Measurements from ENCODE around the gene MAN2B1.
"Not testable (repeated sequence)": the region's sequence is repeated elsewhere in the genome, so short reads cannot be mapped to it uniquely, and the experiment has no call there.

Gene MAN2B1

GRCh38 chr19:12666265-12667048 is at the start of gene MAN2B1, which contains the start of gene WDR83:
TSS of gene MAN2B1 (minus strand) at chr19:12666742. CDS start at chr19:12666701, 41 bp downstream.
TSS of gene WDR83 (plus strand) at chr19:12666807. CDS start at chr19:12669791, 2,984 bp downstream.
- peak in 49 of 51 donors; percentile 20 to 82 (median 55) for DNase-seq

- no peak for DNase-seq
Measured at GRCh38 chr19:12715929-12716328, 49.4 kb upstream of the MAN2B1 start.

- no peak for DNase-seq
Measured at GRCh38 chr19:12715102-12715501, 48.6 kb upstream of the MAN2B1 start.

DNA sequence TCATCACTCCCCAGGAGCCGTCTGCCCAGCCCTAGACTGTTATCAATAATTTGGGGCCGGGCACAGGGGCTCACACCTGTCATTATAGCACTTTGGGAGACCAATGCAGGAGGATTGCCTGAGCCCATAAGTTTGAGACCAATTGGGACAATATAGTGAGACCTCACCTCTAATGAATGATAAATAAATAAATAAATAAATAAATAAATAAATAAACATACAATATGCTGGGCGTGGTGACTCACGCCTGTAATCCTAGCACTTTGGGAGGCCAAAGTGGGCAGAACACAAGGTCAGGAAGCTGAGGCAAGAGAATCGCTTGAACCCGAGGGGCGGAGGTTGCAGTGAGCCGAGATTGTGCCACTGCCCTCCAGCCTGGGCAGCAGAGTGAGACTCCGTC is 46.8 kb upstream of the MAN2B1 start:
- not testable (repeated sequence) for DNase-seq

DNA sequence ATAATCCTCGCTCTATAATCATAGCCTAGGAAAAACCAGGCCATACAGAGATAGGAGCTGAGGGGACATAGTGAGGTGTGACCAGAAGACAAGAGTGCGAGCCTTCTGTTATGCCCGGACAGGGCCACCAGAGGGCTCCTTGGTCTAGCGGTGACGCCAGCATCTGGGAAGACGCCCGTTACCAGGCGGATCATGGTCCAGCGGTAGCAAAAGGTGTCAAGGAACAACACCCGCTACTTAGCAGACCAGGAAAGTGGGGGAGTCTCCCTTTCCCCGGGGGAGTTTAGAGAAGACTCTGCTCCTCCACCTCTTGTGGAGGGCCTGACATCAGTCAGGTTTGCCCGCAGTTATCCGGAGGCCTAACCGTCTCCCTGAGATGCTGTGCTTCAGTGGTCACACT is 45.5 kb upstream of the MAN2B1 start:
- DNase-seq: peak in 1 of 51 donors; percentile 53

DNA sequence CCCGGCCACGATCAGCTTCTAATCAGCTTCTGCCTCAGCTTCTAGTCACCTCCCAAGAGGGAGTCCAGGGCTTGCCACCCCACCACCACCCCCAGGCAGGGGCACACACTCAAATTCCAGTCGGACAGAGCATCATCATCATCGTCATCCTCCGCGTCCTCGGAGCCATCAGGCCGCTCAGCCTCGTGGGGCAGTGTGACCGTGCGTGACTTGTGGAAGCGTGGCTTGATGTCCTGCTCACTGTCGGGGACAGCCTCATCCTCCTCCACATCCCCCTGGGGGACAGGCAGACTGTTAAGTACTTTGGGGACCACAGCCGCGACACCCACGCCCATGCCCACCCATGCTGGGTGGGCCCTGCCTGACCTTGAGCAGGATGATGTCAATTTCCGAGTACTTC is 44.6 kb upstream of the MAN2B1 start:
- no peak for DNase-seq

DNA sequence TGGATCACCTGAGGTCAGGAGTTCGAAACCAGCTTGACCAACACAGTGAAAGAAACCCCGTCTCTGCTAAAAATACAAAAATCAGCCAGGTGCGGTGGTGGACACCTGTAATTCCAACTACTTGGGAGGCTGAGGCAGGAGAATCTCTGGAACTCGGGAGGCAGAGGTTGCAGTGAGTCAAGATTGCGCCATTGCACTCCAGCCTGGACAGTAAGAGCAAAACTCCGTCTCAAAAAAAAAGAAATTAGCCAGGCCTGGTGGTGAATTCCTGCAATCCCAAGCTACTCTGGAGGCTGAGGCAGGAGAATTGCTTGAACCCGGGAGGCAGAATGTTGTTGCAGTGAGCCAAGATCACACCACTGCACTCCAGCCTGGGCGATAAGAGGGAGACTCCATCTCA is 42.1 kb upstream of the MAN2B1 start:
- no peak for DNase-seq

DNA sequence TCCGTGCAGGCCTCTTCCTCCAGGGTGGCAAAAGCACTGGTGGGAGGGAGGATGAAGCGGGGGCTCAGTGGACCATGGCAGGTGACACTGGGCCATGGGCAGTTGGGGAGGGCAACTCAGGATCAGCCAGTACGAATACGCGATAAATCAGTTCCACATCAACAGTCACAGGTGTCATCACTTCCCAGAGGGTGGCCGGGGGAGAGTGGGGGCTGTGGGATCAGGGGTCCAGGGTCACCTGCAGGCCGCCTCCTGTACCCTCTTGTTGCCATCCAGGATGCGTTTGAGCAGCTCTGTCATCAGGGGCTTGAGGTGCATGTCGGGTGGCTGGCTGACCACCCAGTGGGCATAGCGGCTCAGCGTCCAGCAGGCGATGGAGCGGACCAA is 39.8 kb upstream of the MAN2B1 start:
- no peak for DNase-seq

- DNase-seq: no peak
Measured at GRCh38 chr19:12705654-12706331, 39.3 kb upstream of the MAN2B1 start.

DNA sequence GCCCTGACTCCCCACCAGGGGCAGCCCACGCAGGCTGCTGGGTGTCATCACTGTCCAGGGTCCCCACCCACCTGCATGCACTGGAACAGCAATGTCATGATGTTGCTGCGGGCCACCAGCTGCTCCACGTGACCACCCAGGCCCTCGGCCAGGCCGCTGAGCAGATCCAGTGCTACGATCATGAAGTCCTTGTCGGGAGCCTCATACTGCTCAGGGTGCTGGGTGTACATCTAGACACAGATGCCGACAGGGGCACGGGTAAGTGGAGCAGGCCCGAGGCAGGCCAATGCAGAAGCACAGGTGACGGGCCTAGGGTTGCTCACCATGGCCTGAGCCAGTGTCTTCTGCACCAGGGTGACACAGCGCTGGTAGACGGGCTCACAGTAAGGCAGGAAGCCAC is 38.6 kb upstream of the MAN2B1 start:
- DNase-seq: no peak

DNA sequence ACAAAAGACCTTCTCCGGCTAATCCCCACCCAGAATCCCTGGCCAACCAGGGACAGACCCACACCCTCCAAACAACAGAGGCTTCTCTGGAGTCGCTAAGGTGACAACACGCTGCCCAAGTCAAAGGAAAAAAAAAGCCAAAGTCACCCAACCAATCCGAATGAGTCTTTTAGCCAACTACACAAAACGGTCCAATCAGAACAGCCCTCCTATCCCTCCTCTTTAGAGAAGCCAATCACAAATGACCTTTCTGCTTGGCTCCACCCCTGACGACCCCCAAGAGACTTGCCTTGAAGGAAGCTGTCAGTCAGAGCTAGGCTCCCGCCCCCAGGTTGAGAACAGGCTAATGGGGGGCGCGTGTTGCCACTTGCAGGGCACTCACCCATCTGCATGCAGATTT is 36.5 kb upstream of the MAN2B1 start:
- peak in 2 of 51 donors; percentile 1 to 5 for DNase-seq

DNA sequence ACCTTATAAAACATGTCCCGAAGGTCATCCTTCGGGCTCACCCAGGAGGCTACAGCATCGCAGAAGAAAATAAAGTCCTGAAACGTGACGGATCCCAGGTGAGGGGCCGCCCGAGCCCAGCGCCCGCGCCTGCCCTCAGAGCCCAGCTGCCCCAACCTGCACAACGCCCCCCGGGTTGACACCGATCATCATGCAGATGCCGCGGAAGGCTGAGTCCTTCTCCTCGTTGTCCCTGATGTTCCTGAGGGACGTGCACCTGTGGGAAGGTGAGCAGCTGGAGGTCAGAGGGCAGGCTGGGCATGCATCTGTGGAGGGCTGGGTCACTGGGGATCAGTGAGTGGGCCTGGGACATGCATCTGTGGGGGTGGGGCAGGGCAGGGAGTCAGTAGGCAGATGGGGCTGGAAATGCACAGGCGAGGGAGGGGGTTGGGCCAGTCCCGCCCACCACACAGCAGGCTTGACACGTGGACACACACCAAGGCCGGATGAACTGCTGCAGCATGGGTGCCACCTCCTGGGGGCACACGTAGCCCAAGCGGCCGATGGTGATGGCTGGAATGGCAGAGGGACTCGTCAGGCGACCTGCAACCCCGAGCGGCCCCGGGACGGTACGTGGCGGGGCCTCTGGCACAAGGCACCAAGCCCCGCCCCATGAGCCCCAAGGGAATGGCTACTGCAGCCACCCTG is 35.2 kb upstream of the MAN2B1 start:
- no peak for DNase-seq

DNA sequence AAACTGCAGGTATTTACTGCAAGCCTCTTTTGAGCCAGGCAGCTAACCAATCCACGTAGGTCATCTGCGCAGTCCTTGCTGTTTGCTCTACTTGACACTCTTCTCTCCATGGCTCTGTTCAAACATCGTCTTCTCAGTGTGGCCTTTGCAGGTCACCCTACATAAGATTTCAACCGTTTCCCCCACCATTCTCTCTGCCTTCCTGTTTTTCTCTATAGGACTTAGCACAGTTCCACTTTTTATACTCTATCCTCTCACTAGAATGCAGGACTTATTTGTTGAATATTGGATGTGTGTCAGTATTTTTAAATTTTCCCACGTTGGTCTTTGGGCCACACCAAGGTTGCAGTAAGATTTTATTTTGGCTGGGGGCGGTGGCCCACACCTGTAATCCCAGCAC is 31.6 kb upstream of the MAN2B1 start:
- no peak for DNase-seq

GRCh38 chr19:12697425-12697824 is 30.9 kb upstream of the MAN2B1 start:
- DNase-seq: not testable (repeated sequence)

DNA sequence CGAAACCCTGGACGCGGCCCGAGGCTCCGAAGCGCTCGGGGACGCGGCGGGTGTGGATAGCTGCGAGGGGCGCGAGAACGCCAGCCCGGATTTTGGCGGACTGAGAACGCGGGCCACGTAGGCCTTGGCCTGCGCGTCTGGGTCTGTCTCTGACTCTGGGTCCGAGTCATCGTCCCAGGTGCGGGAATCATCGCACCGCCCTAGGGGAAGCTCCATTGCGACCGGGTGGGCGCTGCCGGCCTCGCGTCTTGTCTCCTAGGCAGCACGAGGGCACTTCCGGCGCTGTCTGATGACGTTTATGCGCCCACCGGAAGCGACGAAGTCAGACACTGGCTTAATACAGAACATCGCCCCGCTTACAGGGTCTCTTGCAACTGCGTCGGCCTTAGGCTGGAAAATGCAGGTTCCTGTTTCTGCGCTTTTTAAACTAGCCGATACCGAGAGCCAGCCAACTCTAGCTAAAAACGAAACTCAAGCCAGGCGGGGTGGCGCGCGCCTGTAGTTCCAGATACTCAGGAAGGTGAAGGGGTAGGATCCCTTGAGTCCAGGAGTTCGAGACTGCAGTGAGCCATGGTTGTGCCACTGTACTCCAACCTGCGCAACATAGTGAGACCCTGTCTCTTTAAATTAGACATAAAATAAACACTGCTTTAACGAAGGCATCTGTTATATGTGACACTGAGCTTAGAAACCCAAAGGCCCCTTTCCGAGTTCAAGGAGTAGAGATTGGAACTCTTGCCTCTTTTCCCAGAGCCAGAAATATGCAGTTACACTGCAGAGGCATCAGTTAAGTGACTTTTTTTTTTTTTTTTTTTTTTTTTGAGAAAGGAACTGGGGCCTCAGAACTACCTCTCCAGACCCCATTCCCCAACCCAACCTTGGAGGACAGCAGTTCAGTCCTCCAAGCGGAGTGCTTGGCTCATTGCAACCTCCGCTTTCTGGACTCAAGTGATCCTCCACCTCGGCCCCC is 30.1 kb upstream of the MAN2B1 start, which contains the start of gene FBXW9:
FBXW9 (minus strand) TSS at position 266 of the 970 bp plus-strand sequence; CDS start at position 216, 50 bp downstream.
- peak; percentile 41 to 99 (median 92) for DNase-seq

GRCh38 chr19:12695997-12696365 is 29.4 kb upstream of the MAN2B1 start:
- DNase-seq: no peak

- DNase-seq: no peak
Measured at GRCh38 chr19:12695514-12695913, 29.0 kb upstream of the MAN2B1 start.

- no peak for DNase-seq
Measured at GRCh38 chr19:12695096-12695495, 28.6 kb upstream of the MAN2B1 start.

DNA sequence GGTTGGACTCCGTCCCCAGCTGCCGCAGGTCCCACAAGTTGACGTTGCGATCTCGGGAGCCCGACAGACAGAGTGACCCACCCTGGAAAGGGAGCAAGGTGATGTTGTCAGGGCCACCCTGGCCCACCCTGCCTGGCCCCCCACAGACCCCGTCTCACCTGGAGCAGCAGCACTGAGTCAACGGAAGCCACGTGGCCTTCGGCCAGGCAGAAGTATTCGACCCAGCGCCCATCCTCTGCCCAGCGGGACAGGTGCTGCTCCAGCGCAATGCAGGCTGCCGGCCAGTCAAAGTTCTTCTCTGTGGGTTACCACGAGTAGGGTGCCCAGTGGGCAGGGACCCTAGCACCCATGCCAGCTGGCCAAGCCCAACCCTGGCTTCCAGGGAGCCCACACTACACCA is 28.1 kb upstream of the MAN2B1 start:
- DNase-seq: no peak

- DNase-seq: no peak
Measured at GRCh38 chr19:12692960-12693359, 26.4 kb upstream of the MAN2B1 start.

All from hypothalamus (tissue), 51 donors.